Kidney (tissue), 14 donors: ENCODE measurements around the gene ANKAR. TPM values are rescaled to one million over a fixed set of nuclear protein-coding genes. Genes with fewer than 3 reads are reported as not detected.
"Not testable (repeated sequence)": the region's sequence is repeated elsewhere in the genome, so short reads cannot be mapped to it uniquely, and the experiment has no call there.

Experiments used
- DNase-seq, 5 donors: peaks; one replicate each; pipeline ENCODE4 v3.0.0-alpha.2; 2013 to 2020
- FAIRE-seq: peaks from 2 replicates; lab custom pipeline; 2012; peaks lifted over from hg19 to GRCh38; lab: Jason Lieb, UNC
- H3K27ac ChIP-seq, 2 donors: one replicate each; pipeline ENCODE4 v1.7.0; 2013; ENCODE audit warnings: low read depth in 2 of 2, low read length in 2 of 2, inconsistent platforms in 1 of 2
- H3K27me3 ChIP-seq: one replicate; pipeline ENCODE4 v1.7.1; 2013; ENCODE audit warnings: low read length, inconsistent platforms; ENCODE audit not compliant: control insufficient read depth, insufficient read depth
- H3K36me3 ChIP-seq, 3 donors: one replicate each; pipeline versions ENCODE4 v1.7.0 to v1.7.1; 2013; ENCODE audit warnings: low read length in 3 of 3, control low read depth in 1 of 3, inconsistent platforms in 1 of 3; ENCODE audit not compliant: insufficient read depth in 3 of 3, control insufficient read depth in 2 of 3
- H3K4me1 ChIP-seq, 3 donors: one replicate each; pipeline versions ENCODE4 v1.7.0 to v1.7.1; 2013; ENCODE audit warnings: low read length in 3 of 3, inconsistent platforms in 1 of 3, low read depth in 1 of 3; ENCODE audit not compliant: control insufficient read depth in 2 of 3, insufficient read depth in 2 of 3
- H3K4me3 ChIP-seq, 3 donors: one replicate each; pipeline versions ENCODE4 v1.7.0 to v1.8.1; 2013; ENCODE audit warnings: low read length in 3 of 3, control low read depth in 1 of 3, inconsistent platforms in 1 of 3
- H3K9ac ChIP-seq, 3 donors: one replicate each; pipeline versions ENCODE4 v1.7.0 to v1.7.1; 2013; ENCODE audit warnings: low read length in 3 of 3, control low read depth in 1 of 3, inconsistent platforms in 1 of 3
- H3K9me3 ChIP-seq, 3 donors: one replicate each; pipeline versions ENCODE4 v1.7.0 to v1.7.1; 2013; ENCODE audit warnings: low read length in 3 of 3, control low read depth in 1 of 3, inconsistent platforms in 1 of 3; ENCODE audit not compliant: control insufficient read depth in 2 of 3, insufficient read depth in 1 of 3
- CTCF ChIP-seq: IDR thresholded peaks from 3 replicates; pipeline ENCODE4 v1.5.1; 2012; ENCODE audit warnings: mild to moderate bottlenecking, moderate library complexity, borderline replicate concordance; ENCODE audit not compliant: insufficient read depth; ENCODE audit errors: extremely low read depth
- intact Hi-C: fragments of 100-400 bp; cut with DNase I; formaldehyde crosslinking; loops from one replicate; pipeline ENCODE4 v1.11.1; 2022
- polyA plus RNA-seq: library from polyadenylated mRNA; stranded (reverse); fragments of 350-450 nt; fragmentation: Illumina TruSeq; extraction: RNeasy Lipid Tissue Mini Kit (QIAGEN cat#74804); gene quantifications from one replicate; pipeline ENCODE4 v1.2.3, GENCODE V29; 2014; ENCODE audit warnings: low read depth, low replicate concordance; ENCODE audit not compliant: insufficient read depth
- total RNA-seq: library from RNA; stranded (reverse); fragmentation: NEBNext Ultra II Directional; extraction: Animal tissue kit (Norgen Biotek cat#: 25700); gene quantifications from one replicate; pipeline ENCODE4 v1.2.1, GENCODE V29; 2021
- donor health status: control.
- donor health status: control.
- donor health status: control.
- donor health status: control.
- donor health status: control.
- donor health status: DM: yes; HTN: yes; CAD: no.
- donor health status: Normal renal cell carcinoma (clear cell type).

ANKAR gene
- total and polyA plus RNA-seq, 2 donors from 2014 or later = 3.4 to 12.4 TPM

- DNase-seq = no peak
- no peaks in the 10 kb centered on the region for H3K4me1 ChIP-seq
- no peak overlapping the region for H3K27ac ChIP-seq
- FAIRE-seq = no peak
- no peaks in the 10 kb centered on the region for H3K27me3 ChIP-seq
- peaks cover 0 to 5% (median 0%) of the 10 kb centered on the region in 3 donors for H3K36me3 ChIP-seq
- intact Hi-C loops = no loop called here
- no peaks in the 10 kb centered on the region for H3K9me3 ChIP-seq
- H3K4me3 ChIP-seq = no peak overlapping the region
- no peak overlapping the region for H3K9ac ChIP-seq
- no peak for TF ChIP-seq CTCF
Observed at GRCh38 chr2:189700681-189701080, 26.2 kb downstream of the ANKAR start.

GRCh38 chr2:189702071-189702470 lies 27.6 kb downstream of the ANKAR start:
- H3K4me3 ChIP-seq = no peak overlapping the region
- intact Hi-C loops = no loop called here
- no peaks in the 10 kb centered on the region for H3K9me3 ChIP-seq
- no peak overlapping the region for H3K9ac ChIP-seq
- H3K36me3 ChIP-seq = peaks cover 0 to 5% (median 5%) of the 10 kb centered on the region in 3 donors
- H3K4me1 ChIP-seq = no peaks in the 10 kb centered on the region
- DNase-seq (no peak), FAIRE-seq (no peak)
- H3K27ac ChIP-seq = no peak overlapping the region
- no peak for TF ChIP-seq CTCF
- H3K27me3 ChIP-seq = no peaks in the 10 kb centered on the region

GRCh38 chr2:189709501-189710221 lies 35.2 kb downstream of the ANKAR start:
- Histone ChIP-seq H3K27me3 (no peaks in the 10 kb centered on the region), H3K4me3 (no peak overlapping the region), H3K9me3 (no peaks in the 10 kb centered on the region), H3K4me1 (no peaks in the 10 kb centered on the region), H3K36me3 (peaks cover 0 to 9% (median 5%) of the 10 kb centered on the region in 3 donors), H3K27ac (no peak overlapping the region), H3K9ac (no peak overlapping the region)
- TF ChIP-seq CTCF = no peak
- no peak for DNase-seq
- FAIRE-seq = no peak
- intact Hi-C loops = no loop called here

- intact Hi-C loops, DNase-seq, H3K4me3 ChIP-seq, H3K9me3 ChIP-seq, H3K4me1 ChIP-seq, H3K9ac ChIP-seq, H3K27ac ChIP-seq, H3K36me3 ChIP-seq, FAIRE-seq, H3K27me3 ChIP-seq: not testable (repeated sequence)
Observed at GRCh38 chr2:189717593-189717992, 43.1 kb downstream of the ANKAR start.
